SK-N-DZ (cell line): ENCODE results near the gene LMCD1.

Experiments
- DNase-seq: peaks from one replicate; pipeline ENCODE4 v3.0.0-alpha.2; 2015; ENCODE audit warnings: low spot score

Gene LMCD1

DNA sequence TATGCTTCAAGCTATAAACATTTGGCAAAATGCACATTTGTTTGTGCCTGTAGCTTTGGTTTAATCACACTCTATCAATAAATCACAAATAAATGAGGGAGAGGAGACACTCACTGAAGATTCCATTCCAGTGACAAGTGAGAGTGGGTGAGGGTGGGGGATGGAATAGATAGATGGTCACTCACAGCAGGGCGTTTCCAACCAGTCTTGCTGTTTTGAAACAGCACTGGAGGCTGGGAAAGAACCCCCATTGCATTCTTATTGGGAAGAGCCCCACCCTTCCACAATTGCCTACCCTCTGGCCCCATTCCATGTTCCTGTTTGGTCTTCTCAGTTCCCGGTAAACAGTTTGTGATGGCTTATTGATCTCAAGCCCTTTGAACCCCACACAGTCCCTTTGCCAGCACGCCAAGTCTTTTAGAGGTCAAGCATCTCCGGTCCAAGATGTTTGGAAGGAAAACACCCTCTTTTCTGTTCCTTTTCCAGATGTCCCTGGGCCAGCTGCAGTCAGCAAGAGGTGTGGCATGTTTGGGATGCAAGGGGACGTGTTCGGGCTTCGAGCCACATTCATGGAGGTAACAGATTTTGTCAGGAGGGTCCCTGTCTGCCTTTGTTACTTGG, 30.7 kb downstream of the LMCD1 start:
- DNase-seq: no peak

GRCh38 chr3:8536096-8537056, 34.8 kb downstream of the LMCD1 start:
- DNase-seq: no peak

DNA sequence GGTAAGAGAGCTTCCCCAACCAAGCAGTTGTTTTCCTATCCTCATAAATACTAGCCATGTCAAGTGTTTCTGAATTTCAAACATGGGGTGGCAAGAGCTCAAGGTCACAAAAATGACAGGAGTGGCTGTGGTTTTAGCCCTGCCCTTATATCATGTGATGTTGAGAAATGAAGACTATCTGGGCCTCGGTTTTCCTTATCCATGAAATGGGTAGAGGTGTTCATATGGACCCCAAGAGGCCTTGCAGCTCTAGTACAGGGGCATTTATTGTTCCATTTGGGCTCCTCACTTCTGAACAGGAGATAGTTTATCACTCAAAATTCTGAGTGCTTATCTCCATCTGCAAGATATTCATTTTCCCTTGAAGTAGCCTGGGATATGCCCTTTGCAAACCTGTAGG, 35.8 kb downstream of the LMCD1 start:
- DNase-seq: no peak

DNA sequence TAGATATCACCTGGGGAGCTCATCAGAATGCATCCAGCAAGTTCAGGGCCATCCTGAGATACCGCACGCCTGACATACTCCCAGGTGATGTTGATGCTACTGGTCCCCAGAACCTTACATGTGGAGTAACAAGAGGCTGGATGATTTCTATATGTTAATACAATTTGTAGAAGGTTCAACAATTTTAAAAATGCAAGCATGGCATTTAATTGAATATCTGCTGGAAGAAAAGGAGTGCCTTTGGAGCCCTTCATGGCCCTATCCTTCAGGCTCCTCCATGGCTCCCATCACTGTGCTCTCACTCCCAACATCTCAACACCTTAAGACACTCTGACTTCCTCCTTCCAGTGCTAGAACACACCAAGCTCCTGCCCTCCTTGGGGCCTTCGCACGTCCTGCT, 36.6 kb downstream of the LMCD1 start:
- DNase-seq: no peak

DNA sequence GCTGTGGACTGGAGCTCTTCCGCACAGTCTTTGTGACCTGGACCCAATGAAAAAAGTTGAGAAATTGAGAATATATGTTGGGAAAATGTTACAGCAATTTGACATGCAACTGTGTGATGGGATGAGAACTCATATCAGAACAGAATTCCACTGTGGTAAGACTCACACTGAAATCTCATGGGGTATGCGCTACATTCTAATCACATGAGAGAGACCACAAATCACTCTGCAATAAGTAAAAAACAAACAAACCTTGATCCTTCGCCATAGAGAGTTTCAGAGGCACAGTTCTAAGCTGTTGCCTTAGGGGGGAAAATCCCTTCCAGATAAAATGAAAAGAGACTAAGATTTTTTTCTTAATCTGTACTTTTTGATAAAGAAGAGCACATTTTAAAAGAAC, 37.3 kb downstream of the LMCD1 start:
- no peak for DNase-seq

DNA sequence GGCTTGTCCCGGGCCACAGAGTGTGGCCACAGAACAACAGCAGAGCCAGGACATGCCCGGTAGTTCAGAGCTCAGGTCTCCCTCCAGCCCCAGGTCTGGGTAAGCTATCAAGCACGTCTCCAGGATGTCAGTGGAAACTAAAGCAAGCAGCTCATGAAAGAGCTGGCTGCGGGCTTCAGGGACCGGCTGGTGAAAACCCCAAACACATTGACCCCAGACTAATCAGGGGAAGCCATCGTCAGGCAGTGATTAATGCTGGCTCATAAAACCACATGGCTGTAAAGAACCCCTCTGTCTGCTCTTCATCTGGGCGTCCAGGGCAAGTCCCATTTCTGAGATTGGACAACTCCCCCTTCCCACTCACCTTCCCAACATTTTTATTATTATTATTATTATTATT, 37.8 kb downstream of the LMCD1 start:
- no peak for DNase-seq

DNA sequence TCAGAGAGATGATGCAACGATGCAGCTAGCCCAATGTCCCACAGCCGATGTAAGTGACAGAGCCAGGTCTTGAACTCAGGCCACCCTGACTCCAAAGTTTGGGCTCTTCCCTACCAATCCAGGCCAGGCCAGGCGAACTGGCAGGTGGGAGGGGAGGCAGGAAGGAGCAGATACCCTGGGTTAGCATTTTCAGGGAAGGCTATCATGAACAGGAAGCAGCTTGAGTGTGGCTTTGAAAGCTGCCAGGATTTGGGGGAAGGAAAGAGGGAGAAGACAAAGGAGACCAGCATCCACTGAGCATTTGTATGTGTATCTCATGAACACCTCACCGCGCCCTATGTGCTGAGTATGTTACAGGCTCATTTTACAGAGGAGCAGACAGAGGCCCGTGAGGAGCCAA, 38.8 kb downstream of the LMCD1 start:
- DNase-seq: no peak

DNA sequence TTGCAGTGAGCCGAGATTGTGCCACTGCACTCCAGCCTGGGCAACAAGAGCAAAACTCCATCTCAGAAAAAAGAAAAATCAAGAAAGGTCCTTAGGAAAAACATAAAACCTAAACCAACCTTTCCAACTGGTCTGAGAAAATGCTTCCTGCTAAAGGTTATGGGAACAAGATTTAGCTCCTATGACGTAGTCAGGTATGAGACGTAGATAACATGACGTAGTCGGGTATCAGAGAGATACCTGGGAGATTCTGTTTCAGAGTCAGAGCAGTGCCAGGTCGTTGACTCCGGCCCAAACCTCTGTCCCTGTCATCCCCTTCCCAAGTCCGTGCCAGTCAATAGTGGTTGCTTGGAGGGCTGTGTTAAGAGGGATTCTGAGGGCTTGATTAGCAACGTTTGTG, 39.9 kb downstream of the LMCD1 start:
- no peak for DNase-seq

DNA sequence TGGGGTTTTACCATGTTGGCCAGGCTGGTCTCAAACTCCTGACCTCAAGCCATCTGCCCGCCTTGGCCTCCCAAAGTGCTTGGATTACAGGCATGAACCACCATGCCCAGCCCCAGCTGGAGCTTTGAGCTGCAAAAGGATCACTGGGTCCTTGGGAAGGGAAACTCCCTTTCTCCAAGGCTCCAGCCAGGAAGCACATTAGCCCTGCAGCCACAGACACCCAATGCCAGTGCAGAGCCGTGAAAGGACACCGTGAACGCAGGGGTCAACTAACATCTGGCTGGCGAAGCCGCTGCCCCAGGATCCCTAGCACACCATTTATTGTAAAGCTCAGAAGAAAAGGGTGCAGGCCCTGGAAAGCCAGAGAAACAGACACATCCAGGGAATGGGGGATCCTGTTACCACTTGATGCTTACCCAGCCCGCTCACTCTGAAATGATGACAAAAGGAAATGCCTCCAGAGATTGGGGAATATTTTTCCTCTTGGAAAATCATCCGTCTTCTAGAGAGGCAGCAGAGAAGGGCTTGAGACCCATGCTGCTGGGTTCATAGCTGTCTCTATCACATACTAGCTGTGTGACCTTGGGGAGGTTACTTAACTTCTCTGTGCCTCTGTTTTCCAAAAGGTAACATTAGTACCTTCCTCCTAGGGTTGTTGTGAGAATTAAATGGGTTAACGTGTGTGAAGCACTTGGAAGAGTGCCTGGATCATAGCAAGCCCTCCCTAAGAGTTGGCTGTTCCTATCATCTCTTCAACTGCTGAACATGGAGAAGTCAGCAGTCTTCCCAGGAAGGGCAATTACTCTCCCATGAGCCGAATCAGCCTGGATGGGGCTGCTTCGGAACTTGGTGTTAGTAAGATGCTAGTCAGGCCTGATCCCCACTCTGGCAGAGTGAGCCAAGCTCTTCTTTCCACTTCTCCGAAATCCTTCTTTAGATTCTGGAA, 40.8 kb downstream of the LMCD1 start:
- no peak for DNase-seq

GRCh38 chr3:8546609-8547008, 45.0 kb downstream of the LMCD1 start:
- no peak for DNase-seq

- DNase-seq: no peak
These were observed 47.1 kb downstream of the LMCD1 start for GRCh38 chr3:8548502-8549275.

DNA sequence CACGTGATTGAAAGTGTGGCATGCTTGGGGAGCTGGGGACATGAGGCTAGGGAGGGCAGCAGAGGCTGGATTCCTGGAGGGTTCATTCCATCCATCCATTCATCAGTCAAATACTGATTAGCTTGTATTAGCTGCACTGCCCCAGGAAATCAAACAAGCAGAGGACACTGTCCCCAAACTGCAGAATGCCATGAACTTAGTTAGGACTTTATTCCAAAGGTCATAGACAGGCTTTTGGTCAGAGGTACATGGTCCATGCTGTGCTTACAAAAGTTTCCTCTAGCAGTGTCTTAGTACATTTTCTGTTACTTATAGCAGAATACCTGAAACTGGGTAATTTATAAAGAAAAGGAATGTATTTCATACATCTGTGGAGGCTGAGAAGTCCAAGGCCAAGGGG, 47.7 kb downstream of the LMCD1 start:
- no peak for DNase-seq

DNA sequence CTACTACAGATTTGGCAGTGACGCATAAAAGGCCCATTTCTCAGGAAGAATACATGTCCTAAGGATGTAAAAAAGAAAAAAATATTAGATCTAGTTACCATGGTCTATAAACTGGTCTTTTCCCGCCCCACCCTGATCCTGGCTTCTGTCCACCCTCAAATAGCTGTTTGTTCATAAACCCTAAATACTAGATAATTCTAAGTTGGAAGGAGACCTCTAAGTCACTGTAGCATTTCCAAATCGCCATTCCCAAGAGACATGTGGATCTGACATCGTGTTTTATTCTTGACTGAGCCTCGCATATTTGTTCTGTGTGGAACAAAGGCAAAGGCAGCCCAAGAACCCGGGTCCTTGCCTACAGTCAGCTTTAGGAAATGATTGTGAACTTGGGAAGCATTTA, 49.0 kb downstream of the LMCD1 start:
- DNase-seq: no peak

- DNase-seq: no peak
These were observed 50.7 kb downstream of the LMCD1 start for GRCh38 chr3:8552223-8552762.

DNA sequence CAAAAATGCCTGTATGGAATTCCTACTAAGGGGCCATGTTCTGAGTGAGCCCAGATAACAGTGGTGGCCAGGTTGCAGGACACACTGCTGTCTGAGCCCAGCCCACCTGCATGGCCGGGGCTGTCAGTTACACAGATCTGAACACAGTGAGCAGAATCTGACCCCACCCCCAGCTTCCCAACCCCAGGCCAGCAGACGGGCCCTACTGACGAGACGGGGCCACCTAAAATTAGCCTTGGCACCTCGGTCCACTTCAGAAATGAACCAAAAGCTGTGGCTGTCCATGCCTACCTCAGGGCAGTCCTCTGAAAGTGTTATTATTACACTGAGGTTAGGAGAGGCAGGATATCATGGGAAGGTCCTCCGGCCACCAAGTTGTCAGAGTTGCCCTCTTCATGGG, 51.8 kb downstream of the LMCD1 start:
- no peak for DNase-seq

- no peak for DNase-seq
These were observed 53.1 kb downstream of the LMCD1 start for GRCh38 chr3:8554696-8555095.

DNA sequence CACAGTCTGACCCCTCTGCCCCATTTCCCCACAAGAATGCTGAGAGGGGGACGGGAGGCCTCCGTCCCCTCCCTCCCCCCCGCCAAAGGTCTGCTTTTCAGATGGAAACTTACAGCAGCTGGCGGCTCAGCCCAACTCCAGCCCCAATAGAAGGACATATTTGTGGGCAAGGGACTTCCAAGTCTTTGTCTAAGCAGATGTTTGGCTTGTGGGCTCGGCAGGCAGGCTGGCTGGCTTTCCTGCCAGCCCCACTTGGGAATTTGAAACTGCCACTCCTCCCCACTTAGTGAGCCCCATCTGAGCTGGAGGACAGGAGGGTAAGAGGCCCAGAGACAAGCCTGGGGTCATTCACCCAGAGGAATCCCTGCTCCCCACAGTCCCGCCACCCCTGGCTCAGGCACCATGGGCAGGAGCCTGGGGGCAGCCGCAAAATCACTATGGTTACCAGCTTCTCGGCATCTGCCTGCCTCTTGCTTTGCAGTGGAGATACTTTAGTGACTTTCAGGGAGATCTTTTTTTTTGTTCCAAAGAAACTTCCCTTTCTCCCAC, 53.6 kb downstream of the LMCD1 start:
- DNase-seq: peak; percentile 44

GRCh38 chr3:8555725-8556472, 54.3 kb downstream of the LMCD1 start:
- DNase-seq: peak; percentile 60

DNA sequence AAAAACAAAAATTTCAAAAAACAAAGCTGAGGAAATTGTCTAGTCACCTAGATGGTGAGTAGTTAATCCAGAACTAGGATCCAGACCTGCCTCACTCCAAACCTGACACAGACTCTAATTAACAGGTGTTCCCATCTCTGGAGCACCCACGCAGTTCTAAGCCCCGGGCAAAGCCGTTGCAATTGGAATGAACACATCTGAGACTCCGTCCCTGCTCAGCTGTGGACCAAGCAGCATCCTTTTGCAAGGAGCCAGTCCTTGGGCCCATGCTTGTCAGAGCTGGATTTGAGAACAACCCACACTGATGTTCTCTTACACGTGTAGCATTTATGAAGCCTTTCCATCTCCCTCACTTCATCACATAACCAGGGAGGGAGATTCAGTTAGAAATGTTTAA, 54.8 kb downstream of the LMCD1 start:
- DNase-seq: no peak

DNA sequence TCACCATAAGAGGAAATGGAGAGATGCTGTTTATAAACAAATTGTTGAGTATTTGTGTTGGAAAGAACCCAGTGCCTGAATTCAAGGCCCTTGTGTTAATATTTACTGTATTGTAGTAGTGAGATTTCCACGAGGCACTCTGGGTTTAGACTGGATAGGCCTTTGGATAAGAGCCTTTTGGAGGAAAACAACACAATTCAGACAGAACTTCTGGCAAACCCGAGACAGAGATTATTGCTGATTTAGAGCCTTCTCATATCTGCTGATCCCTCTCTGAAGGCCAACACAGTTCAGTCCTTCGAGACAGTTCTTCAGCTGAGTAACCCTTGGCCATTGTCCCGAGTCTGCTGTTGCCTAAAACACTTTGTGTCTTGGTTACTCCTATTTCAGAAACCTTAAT, 55.7 kb downstream of the LMCD1 start:
- no peak for DNase-seq
